ENCODE measurements around the gene DMKN.

- no peak for TF ChIP-seq GATA2 (IDR thresholded peaks at IDR 0.05; ENCODE audit: low read depth, low read length)
- TF ChIP-seq GATA3 (IDR thresholded peaks at IDR 0.05; ENCODE audit: low read depth, low read length): no peak
Measured at GRCh38 chr19:35559781-35560180, 46.3 kb upstream of the DMKN start.
